ENCODE results near the gene ADAMTS7. TPM values are rescaled to one million over a fixed set of nuclear protein-coding genes. Genes with fewer than 3 reads are reported as not detected.
"Not testable (repeated sequence)": the region's sequence is repeated elsewhere in the genome, so short reads cannot be mapped to it uniquely, and the experiment has no call there.

Gene ADAMTS7
- polyA plus RNA-seq, 1 donor: 10.6 TPM

- no peaks in the 10 kb centered on the region for H3K36me3 ChIP-seq (ENCODE audit: control insufficient read depth, insufficient read depth, low read length)
- no peak for DNase-seq
- peaks cover 3% of the 10 kb centered on the region for H3K27me3 ChIP-seq (ENCODE audit: control insufficient read depth, insufficient read depth, low read length)
- H3K4me3 ChIP-seq (ENCODE audit: low read length): no peak overlapping the region
- no peak overlapping the region for H3K27ac ChIP-seq (ENCODE audit: low read length)
- H3K9me3 ChIP-seq (ENCODE audit: control insufficient read depth, low read depth, low read length): no peaks in the 10 kb centered on the region
- WGBS (ENCODE audit: insufficient coverage, low lambda C conversion rate): 100% methylated on average over 1 of the region's 3 CpGs
- no peaks in the 10 kb centered on the region for H3K4me1 ChIP-seq (ENCODE audit: control insufficient read depth, insufficient read depth, low read length)
Observed at GRCh38 chr15:78842519-78842918, 31.3 kb upstream of the ADAMTS7 start.

DNA sequence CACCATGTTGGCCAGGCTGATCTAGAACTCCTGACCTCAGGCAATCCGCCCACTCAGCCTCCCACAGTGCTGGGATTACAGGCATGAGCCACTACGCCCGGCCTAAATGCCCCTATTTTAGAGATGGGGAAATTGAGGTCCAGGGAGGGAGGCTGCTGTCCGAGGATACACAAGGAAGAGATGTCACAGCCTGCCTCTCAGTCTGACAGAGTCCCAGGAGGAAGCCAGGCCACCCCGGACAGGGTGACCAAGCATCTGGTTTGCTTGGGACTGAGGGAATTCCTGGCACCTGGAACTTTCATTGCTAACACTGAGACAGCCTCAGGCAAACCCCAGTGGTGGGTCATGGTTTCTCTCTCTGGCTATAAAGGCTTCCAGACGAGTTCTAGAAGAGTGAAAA, 30.6 kb upstream of the ADAMTS7 start:
- DNase-seq: no peak
- H3K36me3 ChIP-seq (ENCODE audit: control insufficient read depth, insufficient read depth, low read length): no peaks in the 10 kb centered on the region
- H3K27ac ChIP-seq (ENCODE audit: low read length): no peak overlapping the region
- H3K4me1 ChIP-seq (ENCODE audit: control insufficient read depth, insufficient read depth, low read length): no peaks in the 10 kb centered on the region
- H3K27me3 ChIP-seq (ENCODE audit: control insufficient read depth, insufficient read depth, low read length): peaks cover 3% of the 10 kb centered on the region
- no peak overlapping the region for H3K4me3 ChIP-seq (ENCODE audit: low read length)
- no peaks in the 10 kb centered on the region for H3K9me3 ChIP-seq (ENCODE audit: control insufficient read depth, low read depth, low read length)
- WGBS (ENCODE audit: insufficient coverage, low lambda C conversion rate): no CpG with 5 or more reads among the region's 6 CpGs

DNA sequence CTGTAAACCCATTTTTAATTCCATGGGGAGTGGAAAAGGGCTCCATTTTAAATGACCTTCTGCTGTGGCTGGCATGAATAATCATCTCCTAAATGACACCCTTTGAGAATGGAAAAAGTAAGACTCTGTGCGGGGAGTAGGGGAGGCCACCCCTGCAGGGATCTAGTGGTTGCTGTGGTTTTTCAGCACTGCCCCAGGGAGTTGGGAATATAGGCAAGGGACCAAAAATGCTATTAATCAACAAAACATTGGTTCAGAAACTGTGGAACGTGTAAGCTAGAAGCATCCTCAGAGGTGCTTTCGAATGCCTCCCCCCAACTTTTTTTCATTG, 30.1 kb upstream of the ADAMTS7 start:
- no peak for DNase-seq
- Histone ChIP-seq H3K9me3 (ENCODE audit: control insufficient read depth, low read depth, low read length) (no peaks in the 10 kb centered on the region), H3K4me1 (ENCODE audit: control insufficient read depth, insufficient read depth, low read length) (no peaks in the 10 kb centered on the region), H3K36me3 (ENCODE audit: control insufficient read depth, insufficient read depth, low read length) (no peaks in the 10 kb centered on the region), H3K27ac (ENCODE audit: low read length) (no peak overlapping the region), H3K27me3 (ENCODE audit: control insufficient read depth, insufficient read depth, low read length) (peaks cover 3% of the 10 kb centered on the region), H3K4me3 (ENCODE audit: low read length) (no peak overlapping the region)
- no CpG with 5 or more reads among the region's 3 CpGs for WGBS (ENCODE audit: insufficient coverage, low lambda C conversion rate)

GRCh38 chr15:78840661-78841375, 29.6 kb upstream of the ADAMTS7 start:
- Histone ChIP-seq H3K4me1 (ENCODE audit: control insufficient read depth, insufficient read depth, low read length) (no peaks in the 10 kb centered on the region), H3K27me3 (ENCODE audit: control insufficient read depth, insufficient read depth, low read length) (peaks cover 5% of the 10 kb centered on the region), H3K36me3 (ENCODE audit: control insufficient read depth, insufficient read depth, low read length) (no peaks in the 10 kb centered on the region), H3K9me3 (ENCODE audit: control insufficient read depth, low read depth, low read length) (no peaks in the 10 kb centered on the region), H3K27ac (ENCODE audit: low read length) (no peak overlapping the region), H3K4me3 (ENCODE audit: low read length) (no peak overlapping the region)
- no CpG with 5 or more reads among the region's 7 CpGs for whole genome bisulfite sequencing (ENCODE audit: insufficient coverage, low lambda C conversion rate)
- DNase-seq: no peak

DNA sequence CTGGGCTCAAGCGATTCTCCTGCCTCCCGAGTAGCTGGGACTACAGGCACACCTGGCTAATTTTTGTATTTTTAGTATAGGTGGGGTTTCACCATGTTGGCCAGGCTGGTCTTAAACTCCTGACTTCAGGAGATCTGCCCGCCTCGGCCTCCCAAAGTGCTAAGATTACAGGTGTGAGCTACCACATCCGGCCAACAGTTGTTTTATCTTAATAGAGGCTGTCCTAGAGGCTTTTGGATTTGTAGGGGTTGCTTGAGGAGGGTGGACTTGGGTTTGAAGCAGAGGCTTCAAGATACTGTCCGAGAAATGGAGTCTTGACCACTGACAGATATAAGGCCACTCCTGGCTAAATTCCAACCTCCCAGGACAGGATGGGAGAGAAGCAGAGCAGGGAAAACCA, 27.9 kb upstream of the ADAMTS7 start:
- no CpG with 5 or more reads among the region's 6 CpGs for WGBS (ENCODE audit: insufficient coverage, low lambda C conversion rate)
- not testable (repeated sequence) for H3K36me3 ChIP-seq (ENCODE audit: control insufficient read depth, insufficient read depth, low read length)

GRCh38 chr15:78838489-78838888, 27.2 kb upstream of the ADAMTS7 start:
- no peaks in the 10 kb centered on the region for H3K36me3 ChIP-seq (ENCODE audit: control insufficient read depth, insufficient read depth, low read length)
- H3K4me3 ChIP-seq (ENCODE audit: low read length): no peak overlapping the region
- no CpG with 5 or more reads among the region's 3 CpGs for WGBS (ENCODE audit: insufficient coverage, low lambda C conversion rate)
- H3K4me1 ChIP-seq (ENCODE audit: control insufficient read depth, insufficient read depth, low read length): no peaks in the 10 kb centered on the region
- no peaks in the 10 kb centered on the region for H3K9me3 ChIP-seq (ENCODE audit: control insufficient read depth, low read depth, low read length)
- no peak overlapping the region for H3K27ac ChIP-seq (ENCODE audit: low read length)
- DNase-seq: no peak
- peaks cover 5% of the 10 kb centered on the region for H3K27me3 ChIP-seq (ENCODE audit: control insufficient read depth, insufficient read depth, low read length)

More for the DNA sequence above, 27.9 kb upstream of the ADAMTS7 start:
- H3K27me3 ChIP-seq (ENCODE audit: control insufficient read depth, insufficient read depth, low read length); DNase-seq; H3K9me3 ChIP-seq (ENCODE audit: control insufficient read depth, low read depth, low read length); H3K4me1 ChIP-seq (ENCODE audit: control insufficient read depth, insufficient read depth, low read length); H3K4me3 ChIP-seq (ENCODE audit: low read length); H3K27ac ChIP-seq (ENCODE audit: low read length): not testable (repeated sequence)

DNA sequence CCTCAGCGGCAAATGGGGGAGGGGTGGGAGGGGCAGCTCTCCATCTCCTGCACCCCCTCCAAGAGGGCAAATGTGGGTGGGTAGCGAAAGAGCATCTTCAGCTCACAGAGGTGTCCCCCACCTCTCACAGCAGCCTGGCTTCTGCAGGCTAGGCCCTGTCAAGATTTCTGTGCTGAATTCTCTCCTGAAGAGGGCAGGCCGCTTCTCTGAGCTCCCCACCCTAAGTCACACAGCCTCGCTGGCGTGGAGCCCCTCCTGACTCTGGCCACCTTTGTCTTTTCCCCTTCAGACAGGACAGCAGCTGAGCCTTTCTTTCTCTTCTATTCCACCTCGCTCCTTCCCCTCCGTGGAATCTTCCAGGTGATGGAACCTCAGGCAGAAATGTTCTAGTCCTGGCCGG, 26.3 kb upstream of the ADAMTS7 start:
- no peak overlapping the region for H3K4me3 ChIP-seq (ENCODE audit: low read length)
- H3K27me3 ChIP-seq (ENCODE audit: control insufficient read depth, insufficient read depth, low read length): peaks cover 10% of the 10 kb centered on the region
- no peaks in the 10 kb centered on the region for H3K4me1 ChIP-seq (ENCODE audit: control insufficient read depth, insufficient read depth, low read length)
- WGBS (ENCODE audit: insufficient coverage, low lambda C conversion rate): no CpG with 5 or more reads among the region's 8 CpGs
- no peaks in the 10 kb centered on the region for H3K36me3 ChIP-seq (ENCODE audit: control insufficient read depth, insufficient read depth, low read length)
- no peaks in the 10 kb centered on the region for H3K9me3 ChIP-seq (ENCODE audit: control insufficient read depth, low read depth, low read length)
- no peak overlapping the region for H3K27ac ChIP-seq (ENCODE audit: low read length)
- DNase-seq: no peak

- H3K9me3 ChIP-seq (ENCODE audit: control insufficient read depth, low read depth, low read length): no peaks in the 10 kb centered on the region
- DNase-seq: no peak
- H3K27me3 ChIP-seq (ENCODE audit: control insufficient read depth, insufficient read depth, low read length): peaks cover 13% of the 10 kb centered on the region
- H3K4me3 ChIP-seq (ENCODE audit: low read length): no peak overlapping the region
- no peaks in the 10 kb centered on the region for H3K36me3 ChIP-seq (ENCODE audit: control insufficient read depth, insufficient read depth, low read length)
- no CpG with 5 or more reads among the region's 2 CpGs for whole genome bisulfite sequencing (ENCODE audit: insufficient coverage, low lambda C conversion rate)
- no peak overlapping the region for H3K27ac ChIP-seq (ENCODE audit: low read length)
- H3K4me1 ChIP-seq (ENCODE audit: control insufficient read depth, insufficient read depth, low read length): no peaks in the 10 kb centered on the region
Observed at GRCh38 chr15:78837131-78837530, 25.9 kb upstream of the ADAMTS7 start.

GRCh38 chr15:78836333-78836732, 25.1 kb upstream of the ADAMTS7 start:
- Histone ChIP-seq H3K4me1 (ENCODE audit: control insufficient read depth, insufficient read depth, low read length) (no peaks in the 10 kb centered on the region), H3K4me3 (ENCODE audit: low read length) (no peak overlapping the region), H3K27ac (ENCODE audit: low read length) (no peak overlapping the region), H3K36me3 (ENCODE audit: control insufficient read depth, insufficient read depth, low read length) (no peaks in the 10 kb centered on the region), H3K9me3 (ENCODE audit: control insufficient read depth, low read depth, low read length) (peaks cover 7% of the 10 kb centered on the region), H3K27me3 (ENCODE audit: control insufficient read depth, insufficient read depth, low read length) (peaks cover 21% of the 10 kb centered on the region)
- WGBS (ENCODE audit: insufficient coverage, low lambda C conversion rate): no CpG with 5 or more reads among the region's 1 CpG
- DNase-seq: no peak

- Histone ChIP-seq H3K4me1 (ENCODE audit: control insufficient read depth, insufficient read depth, low read length) (no peaks in the 10 kb centered on the region), H3K9me3 (ENCODE audit: control insufficient read depth, low read depth, low read length) (peaks cover 10% of the 10 kb centered on the region), H3K36me3 (ENCODE audit: control insufficient read depth, insufficient read depth, low read length) (no peaks in the 10 kb centered on the region), H3K4me3 (ENCODE audit: low read length) (no peak overlapping the region), H3K27me3 (ENCODE audit: control insufficient read depth, insufficient read depth, low read length) (peaks cover 34% of the 10 kb centered on the region), H3K27ac (ENCODE audit: low read length) (no peak overlapping the region)
- DNase-seq: no peak
- no CpG with 5 or more reads among the region's 73 CpGs for WGBS (ENCODE audit: insufficient coverage, low lambda C conversion rate)
Observed at GRCh38 chr15:78831229-78832207, 20.3 kb upstream of the ADAMTS7 start.

All from large intestine (tissue), 3 donors.